MCF 10A (cell line): ENCODE data around the gene KASH5. TPM values are rescaled to one million over a fixed set of nuclear protein-coding genes. Genes with fewer than 3 reads are reported as not detected.

Experiments used
- BruUV-seq: library from RNA; stranded (reverse); fragments of 400-500 nt; replicated peaks from 2 replicates; lab custom pipeline; 2021; lab: Mats Ljungman, UMichigan
- CTCF ChIA-PET: fragments of 300-600 bp; sonication (Branson Sonifier 250); formaldehyde crosslinking; extraction: SDS; loops from one replicate; lab custom pipeline; 2021; ENCODE audit warnings: antibody characterized with exemption, inconsistent platforms; lab: Yijun Ruan, JAX
- POLR2A ChIA-PET: fragments of 300-600, 350-650 bp; sonication (Branson Sonifier 250); formaldehyde crosslinking; extraction: SDS; loops from one replicate; lab custom pipeline; 2020; ENCODE audit warnings: antibody characterized with exemption, inconsistent platforms; lab: Yijun Ruan, JAX
- DNase-seq: peaks from one replicate; pipeline ENCODE4 v3.0.0-alpha.2; 2018; ENCODE audit not compliant: unreplicated experiment
- H3K27ac Mint-ChIP-seq: one replicate; pipeline ENCODE4 v1.8.0; 2022; ENCODE audit warnings: mild to moderate bottlenecking, low read depth, mixed read lengths; ENCODE audit not compliant: unreplicated experiment
- H3K27me3 Mint-ChIP-seq: one replicate; pipeline ENCODE4 v1.8.0; 2022; ENCODE audit warnings: mixed read lengths; ENCODE audit not compliant: insufficient read depth, unreplicated experiment
- H3K36me3 Mint-ChIP-seq: one replicate; pipeline ENCODE4 v1.8.0; 2022; ENCODE audit warnings: mild to moderate bottlenecking, moderate library complexity, mixed read lengths; ENCODE audit not compliant: insufficient read depth, unreplicated experiment
- H3K4me1 Mint-ChIP-seq: one replicate; pipeline ENCODE4 v1.8.0; 2022; ENCODE audit warnings: mixed read lengths; ENCODE audit not compliant: insufficient read depth, unreplicated experiment
- H3K4me3 Mint-ChIP-seq: one replicate; pipeline ENCODE4 v1.8.0; 2022; ENCODE audit warnings: mild to moderate bottlenecking, moderate library complexity, mixed read lengths; ENCODE audit not compliant: unreplicated experiment
- H3K9me3 Mint-ChIP-seq: one replicate; pipeline ENCODE4 v1.8.0; 2022; ENCODE audit warnings: mixed read lengths; ENCODE audit not compliant: unreplicated experiment
- CTCF ChIP-seq: fragments of 200-600 bp; IDR thresholded peaks from one replicate; pipeline ENCODE4 v1.8.0; 2022; ENCODE audit warnings: antibody characterized with exemption, mild to moderate bottlenecking; ENCODE audit not compliant: unreplicated experiment
- intact Hi-C: fragments of 100-400 bp; cut with micrococcal nuclease; formaldehyde crosslinking; loops from 2 replicates; pipeline ENCODE4 v1.14.1; 2022
- total RNA-seq: library from RNA; stranded (reverse); gene quantifications from 2 replicates; pipeline ENCODE4 v1.2.3, GENCODE V29; 2022

KASH5 gene
- total RNA-seq, 1 experiment from 2014 or later: not detected

DNA sequence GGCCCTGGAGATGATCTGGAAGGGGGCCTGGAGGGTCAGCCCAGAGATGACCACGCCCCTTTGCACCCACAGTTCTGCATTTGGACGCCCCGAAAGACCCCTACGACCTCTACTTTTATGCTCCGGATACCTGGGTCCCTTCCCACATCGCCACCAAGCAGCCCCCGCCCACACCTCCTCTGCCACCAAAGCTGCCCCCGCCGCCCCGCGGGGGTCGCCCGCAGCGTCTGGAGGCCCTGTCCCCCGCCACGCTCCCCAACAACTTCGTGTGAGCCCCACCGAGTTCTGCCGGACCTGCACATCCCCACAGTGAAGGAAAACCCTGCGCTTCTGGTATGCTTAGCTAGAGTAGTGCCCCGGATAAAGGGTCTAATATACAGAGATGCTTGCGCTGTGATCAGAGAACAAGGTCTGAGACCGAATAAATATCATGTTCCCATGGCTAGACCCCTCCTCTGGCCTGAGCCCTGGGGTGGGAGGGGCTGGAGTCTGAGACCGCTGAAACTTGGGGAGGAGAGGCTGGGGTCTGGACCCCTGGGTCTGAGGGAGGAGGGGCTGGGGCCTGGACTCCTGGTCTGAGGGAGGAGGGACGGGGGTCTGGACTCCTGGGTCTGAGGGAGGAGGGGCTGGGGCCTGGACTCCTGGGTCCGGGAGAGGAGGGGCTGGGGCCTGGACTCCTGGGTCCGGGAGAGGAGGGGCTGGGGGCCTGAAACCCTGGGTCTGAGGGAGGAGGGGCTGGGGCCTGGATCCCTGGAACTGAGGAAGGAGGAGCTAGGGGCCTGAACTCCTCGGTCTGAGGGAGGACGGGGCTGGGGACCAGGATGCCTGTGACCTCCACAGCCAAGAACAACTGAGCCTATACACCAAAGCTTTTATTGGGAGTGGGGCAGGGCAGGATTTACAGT lies 40.8 kb downstream of the KASH5 start:
- intact Hi-C loops: no loop called here
- Mint-ChIP-seq H3K36me3 (no peaks in the 10 kb centered on the region), H3K4me3 (no peak overlapping the region), H3K4me1 (peaks cover 1% of the 10 kb centered on the region), H3K9me3 (no peaks in the 10 kb centered on the region), H3K27me3 (peaks cover 63% of the 10 kb centered on the region), H3K27ac (no peak overlapping the region)
- ChIA-PET CTCF (interaction anchor here (0.5 to 0.6 kb wide), 3 partner anchors 45 to 179 kb away, joined by 3 to 4 read pairs (median 3); partner anchors contain the start of gene FLT3LG), POLR2A (interaction anchor here (1.0 kb wide), 1 partner anchor 14 kb away, joined by 3 read pairs; no protein-coding TSS in a partner anchor)
- DNase-seq: no peak
- TF ChIP-seq CTCF: no peak
- BruUV-seq: no TSS peak

GRCh38 chr19:49430172-49430677 lies 42.2 kb downstream of the KASH5 start:
- Mint-ChIP-seq H3K4me1 (no peaks in the 10 kb centered on the region), H3K27ac (no peak overlapping the region), H3K27me3 (peaks cover 48% of the 10 kb centered on the region), H3K9me3 (no peaks in the 10 kb centered on the region), H3K4me3 (no peak overlapping the region), H3K36me3 (no peaks in the 10 kb centered on the region)
- no TSS peak for BruUV-seq
- no peak for TF ChIP-seq CTCF
- ChIA-PET CTCF (no interaction called here), POLR2A (interaction anchor here (0.6 to 1.0 kb wide), 2 partner anchors 13 to 336 kb away, joined by 3 to 4 read pairs; no protein-coding TSS in a partner anchor)
- intact Hi-C loops: loop anchor here (1.0 kb wide), 1 partner anchor 38 kb away; no protein-coding TSS in a partner anchor
- no peak for DNase-seq

DNA sequence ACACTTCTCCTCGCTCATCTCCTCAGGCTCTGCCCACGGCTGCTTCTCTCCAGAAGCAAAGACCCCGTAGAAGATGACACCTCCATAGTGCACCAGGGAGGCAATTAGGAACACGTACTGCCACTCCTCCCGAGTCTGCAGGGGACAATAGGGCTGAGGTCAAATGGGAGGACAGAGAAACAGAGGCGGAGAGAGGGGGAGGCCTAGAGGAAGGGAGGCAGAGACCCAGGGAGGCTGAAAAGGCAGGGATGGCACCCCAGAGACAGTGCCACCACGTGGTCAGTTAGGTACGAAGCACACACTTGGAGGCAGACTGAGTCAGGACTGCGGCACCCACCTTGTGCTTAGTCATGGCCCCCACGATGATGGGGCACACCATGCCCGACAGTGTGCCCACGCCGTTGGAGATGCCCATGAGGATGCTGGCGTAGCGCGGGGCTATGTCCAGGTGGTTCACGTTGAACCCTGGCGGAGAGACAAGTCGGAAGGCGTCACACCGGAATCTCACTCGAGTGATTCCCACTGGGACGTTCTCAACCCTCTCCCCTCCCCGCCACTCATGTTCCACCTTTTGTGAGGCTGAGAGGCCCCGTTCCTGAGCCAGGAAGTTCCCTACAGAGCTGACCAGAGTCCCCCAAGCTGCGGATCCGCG lies 42.8 kb downstream of the KASH5 start:
- no peak overlapping the region for H3K27ac Mint-ChIP-seq
- no peaks in the 10 kb centered on the region for H3K36me3 Mint-ChIP-seq
- no peaks in the 10 kb centered on the region for H3K4me1 Mint-ChIP-seq
- POLR2A ChIA-PET: no interaction called here
- CTCF ChIA-PET: interaction anchor here (1.0 kb wide), 1 partner anchor 205 kb away, joined by 3 read pairs; no protein-coding TSS in a partner anchor
- H3K4me3 Mint-ChIP-seq: no peak overlapping the region
- peak; percentile 15 for TF ChIP-seq CTCF
- peak; percentile 38 for DNase-seq
- H3K27me3 Mint-ChIP-seq: peaks cover 43% of the 10 kb centered on the region
- no peaks in the 10 kb centered on the region for H3K9me3 Mint-ChIP-seq
- intact Hi-C loops: loop anchor here (1.0 kb wide), 1 partner anchor 39 kb away; no protein-coding TSS in a partner anchor
- no TSS peak for BruUV-seq
